NCI-H226 (cell line): ENCODE data around the gene VTI1B.
"Not testable (repeated sequence)": the region's sequence is repeated elsewhere in the genome, so short reads cannot be mapped to it uniquely, and the experiment has no call there.

Experiments used
- DNase-seq: peaks from one replicate; pipeline ENCODE4 v3.0.0-alpha.2; 2015

Gene VTI1B

GRCh38 chr14:67674480-67675218, at the start of gene VTI1B:
Gene VTI1B (minus strand): TSS chr14:67674632. CDS start chr14:67674489, 143 bp downstream.
- peak; percentile 67 for DNase-seq

GRCh38 chr14:67722293-67722692, 47.9 kb upstream of the VTI1B start:
- DNase-seq = no peak

GRCh38 chr14:67721875-67722274, 47.4 kb upstream of the VTI1B start:
- no peak for DNase-seq

- no peak for DNase-seq
Observed at GRCh38 chr14:67719866-67720265, 45.4 kb upstream of the VTI1B start.

- DNase-seq = not testable (repeated sequence)
Observed at GRCh38 chr14:67719385-67719784, 45.0 kb upstream of the VTI1B start.

GRCh38 chr14:67718265-67718664, 43.8 kb upstream of the VTI1B start:
- DNase-seq = no peak

- no peak for DNase-seq
Observed at GRCh38 chr14:67717048-67717447, 42.6 kb upstream of the VTI1B start.

- DNase-seq = no peak
Observed at GRCh38 chr14:67710209-67710608, 35.8 kb upstream of the VTI1B start.

- not testable (repeated sequence) for DNase-seq
Observed at GRCh38 chr14:67709796-67710195, 35.4 kb upstream of the VTI1B start.

GRCh38 chr14:67709346-67709745, 34.9 kb upstream of the VTI1B start:
- not testable (repeated sequence) for DNase-seq

GRCh38 chr14:67705211-67705610, 30.8 kb upstream of the VTI1B start:
- DNase-seq = no peak

GRCh38 chr14:67704484-67705089, 30.2 kb upstream of the VTI1B start:
- DNase-seq = peak; percentile 42

GRCh38 chr14:67703997-67704396, 29.6 kb upstream of the VTI1B start:
- no peak for DNase-seq

- DNase-seq = not testable (repeated sequence)
Observed at GRCh38 chr14:67701492-67701891, 27.1 kb upstream of the VTI1B start, which contains the start of gene RDH12. Gene RDH12 (plus strand): TSS chr14:67701886. CDS start chr14:67722643, 20,757 bp downstream.

- no peak for DNase-seq
Observed at GRCh38 chr14:67698179-67698578, 23.7 kb upstream of the VTI1B start.

- DNase-seq = no peak
Observed at GRCh38 chr14:67697006-67697405, 22.6 kb upstream of the VTI1B start.

- peak; percentile 94 for DNase-seq
Observed at GRCh38 chr14:67695394-67695949, 21.0 kb upstream of the VTI1B start, which contains the start of gene RDH11. Gene RDH11 (minus strand): TSS chr14:67695764. CDS start chr14:67695703, 61 bp downstream.

GRCh38 chr14:67694791-67695393, 20.5 kb upstream of the VTI1B start:
- peak; percentile 86 for DNase-seq

- no peak for DNase-seq
Observed at GRCh38 chr14:67690011-67690410, 15.6 kb upstream of the VTI1B start.

GRCh38 chr14:67683842-67684241, 9.4 kb upstream of the VTI1B start:
- DNase-seq = no peak

- no peak for DNase-seq
Observed at GRCh38 chr14:67680941-67681340, 6.5 kb upstream of the VTI1B start.

GRCh38 chr14:67680121-67680602, 5.7 kb upstream of the VTI1B start:
- peak; percentile 95 for DNase-seq

GRCh38 chr14:67679006-67679405, 4.6 kb upstream of the VTI1B start:
- no peak for DNase-seq
